Measurements from ENCODE around the gene CDK5RAP3. TPM values are rescaled to one million over a fixed set of nuclear protein-coding genes. Genes with fewer than 3 reads are reported as not detected.

CDK5RAP3 gene
- total and polyA plus RNA-seq, 2 of the 13 experiments (the other 11 are each of a cell fraction or from before 2014, with no cell fraction given): 128 to 154 TPM

DNA sequence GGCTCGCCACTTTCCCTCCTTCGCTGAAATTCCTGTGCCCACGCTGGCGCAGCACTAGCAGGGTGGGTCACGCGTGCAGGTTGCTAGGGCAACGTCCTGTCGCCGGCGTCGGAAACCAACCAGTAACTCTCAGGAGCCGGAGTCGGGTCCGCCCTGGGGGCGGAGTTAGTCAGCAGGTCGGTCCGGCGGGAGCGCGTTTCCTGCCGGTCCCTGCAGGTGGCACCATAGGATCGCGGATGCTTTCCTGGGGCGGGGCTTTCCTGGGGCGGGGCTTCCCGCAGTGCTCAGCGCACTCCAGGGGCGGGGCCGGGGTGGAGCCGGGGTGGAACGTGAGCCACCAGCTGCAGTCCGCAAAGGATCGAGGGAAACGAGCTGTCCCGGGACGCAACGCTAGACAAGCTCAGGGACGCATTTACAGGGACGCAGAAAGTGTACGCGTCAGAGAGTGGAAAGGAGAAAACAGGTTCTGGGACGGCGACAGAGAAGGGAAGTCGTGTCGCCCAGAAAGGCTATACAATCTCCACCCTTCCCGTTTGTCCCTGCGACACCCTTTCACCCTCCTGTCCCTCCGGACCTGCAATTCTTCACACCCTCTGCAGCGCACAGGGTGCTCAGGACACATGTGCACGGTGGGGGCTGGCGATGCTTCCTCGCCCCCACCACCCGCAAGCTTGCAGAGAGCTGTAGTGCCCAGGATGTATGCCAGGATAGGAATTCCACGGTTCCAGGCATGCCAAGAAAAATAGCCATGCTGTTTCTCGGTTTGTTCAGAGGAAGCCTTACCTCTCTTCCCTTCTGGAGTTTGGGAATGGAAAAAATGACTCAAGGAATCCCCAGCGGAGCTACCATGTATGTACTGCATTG, 54.4 kb downstream of the CDK5RAP3 start (continued):
- TF ChIP-seq, protein P1, sequence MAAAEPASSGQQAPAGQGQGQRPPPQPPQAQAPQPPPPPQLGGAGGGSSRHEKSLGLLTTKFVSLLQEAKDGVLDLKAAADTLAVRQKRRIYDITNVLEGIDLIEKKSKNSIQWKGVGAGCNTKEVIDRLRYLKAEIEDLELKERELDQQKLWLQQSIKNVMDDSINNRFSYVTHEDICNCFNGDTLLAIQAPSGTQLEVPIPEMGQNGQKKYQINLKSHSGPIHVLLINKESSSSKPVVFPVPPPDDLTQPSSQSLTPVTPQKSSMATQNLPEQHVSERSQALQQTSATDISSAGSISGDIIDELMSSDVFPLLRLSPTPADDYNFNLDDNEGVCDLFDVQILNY (CRISPR knock-in tag; conservative IDR thresholded peaks at IDR 0.05): 0 out of 2 replicates have a peak, but pooled peaks have one; percentile 43
- TF ChIP-seq ZFP36L2 (CRISPR knock-in tag; IDR thresholded peaks at IDR 0.05) (no peak), YEATS4 (CRISPR knock-in tag; IDR thresholded peaks at IDR 0.05; ENCODE audit: borderline replicate concordance) (0 out of 2 replicates have a peak, but pooled peaks have one; percentile 53), RBM22 (optimal IDR thresholded peaks at IDR 0.05; ENCODE audit: low read length) (peak; percentile 97), IRF2 (CRISPR knock-in tag; IDR thresholded peaks at IDR 0.05) (peak; percentile 64), SOX6 (IDR thresholded peaks at IDR 0.05) (no peak), SOX6 (CRISPR knock-in tag; IDR thresholded peaks at IDR 0.05) (peak; percentile 58; the same call in 1 of the 2 replicates), GFI1 (CRISPR knock-in tag; IDR thresholded peaks at IDR 0.05; ENCODE audit: borderline replicate concordance) (no peak), ZBTB42 (CRISPR knock-in tag; IDR thresholded peaks at IDR 0.05) (peak; percentile 47; the same call in 1 of the 2 replicates), MAZ (IDR thresholded peaks at IDR 0.05; ENCODE audit: borderline replicate concordance, low read depth, low read length) (peak; percentile 87), MAZ (CRISPR knock-in tag; IDR thresholded peaks at IDR 0.05; ENCODE audit: low read depth) (peak; percentile 89), CBFB (CRISPR knock-in tag; IDR thresholded peaks at IDR 0.05) (0 out of 2 replicates have a peak, but pooled peaks have one; percentile 29), MEIS1 (CRISPR knock-in tag; IDR thresholded peaks at IDR 0.05; ENCODE audit: borderline replicate concordance) (peak; percentile 58; the same call in 1 of the 2 replicates), ZNF83 (CRISPR knock-in tag; IDR thresholded peaks at IDR 0.05; ENCODE audit: borderline replicate concordance) (no peak), HHEX (CRISPR knock-in tag; IDR thresholded peaks at IDR 0.05) (no peak)
- TF ChIP-seq, protein P2, sequence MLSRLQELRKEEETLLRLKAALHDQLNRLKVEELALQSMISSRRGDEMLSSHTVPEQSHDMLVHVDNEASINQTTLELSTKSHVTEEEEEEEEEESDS (CRISPR knock-in tag; IDR thresholded peaks at IDR 0.05; ENCODE audit: borderline replicate concordance): no peak
- TF ChIP-seq, protein P3, sequence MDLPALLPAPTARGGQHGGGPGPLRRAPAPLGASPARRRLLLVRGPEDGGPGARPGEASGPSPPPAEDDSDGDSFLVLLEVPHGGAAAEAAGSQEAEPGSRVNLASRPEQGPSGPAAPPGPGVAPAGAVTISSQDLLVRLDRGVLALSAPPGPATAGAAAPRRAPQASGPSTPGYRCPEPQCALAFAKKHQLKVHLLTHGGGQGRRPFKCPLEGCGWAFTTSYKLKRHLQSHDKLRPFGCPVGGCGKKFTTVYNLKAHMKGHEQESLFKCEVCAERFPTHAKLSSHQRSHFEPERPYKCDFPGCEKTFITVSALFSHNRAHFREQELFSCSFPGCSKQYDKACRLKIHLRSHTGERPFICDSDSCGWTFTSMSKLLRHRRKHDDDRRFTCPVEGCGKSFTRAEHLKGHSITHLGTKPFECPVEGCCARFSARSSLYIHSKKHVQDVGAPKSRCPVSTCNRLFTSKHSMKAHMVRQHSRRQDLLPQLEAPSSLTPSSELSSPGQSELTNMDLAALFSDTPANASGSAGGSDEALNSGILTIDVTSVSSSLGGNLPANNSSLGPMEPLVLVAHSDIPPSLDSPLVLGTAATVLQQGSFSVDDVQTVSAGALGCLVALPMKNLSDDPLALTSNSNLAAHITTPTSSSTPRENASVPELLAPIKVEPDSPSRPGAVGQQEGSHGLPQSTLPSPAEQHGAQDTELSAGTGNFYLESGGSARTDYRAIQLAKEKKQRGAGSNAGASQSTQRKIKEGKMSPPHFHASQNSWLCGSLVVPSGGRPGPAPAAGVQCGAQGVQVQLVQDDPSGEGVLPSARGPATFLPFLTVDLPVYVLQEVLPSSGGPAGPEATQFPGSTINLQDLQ (CRISPR knock-in tag; IDR thresholded peaks at IDR 0.05): no peak
- TF ChIP-seq, protein P4, sequence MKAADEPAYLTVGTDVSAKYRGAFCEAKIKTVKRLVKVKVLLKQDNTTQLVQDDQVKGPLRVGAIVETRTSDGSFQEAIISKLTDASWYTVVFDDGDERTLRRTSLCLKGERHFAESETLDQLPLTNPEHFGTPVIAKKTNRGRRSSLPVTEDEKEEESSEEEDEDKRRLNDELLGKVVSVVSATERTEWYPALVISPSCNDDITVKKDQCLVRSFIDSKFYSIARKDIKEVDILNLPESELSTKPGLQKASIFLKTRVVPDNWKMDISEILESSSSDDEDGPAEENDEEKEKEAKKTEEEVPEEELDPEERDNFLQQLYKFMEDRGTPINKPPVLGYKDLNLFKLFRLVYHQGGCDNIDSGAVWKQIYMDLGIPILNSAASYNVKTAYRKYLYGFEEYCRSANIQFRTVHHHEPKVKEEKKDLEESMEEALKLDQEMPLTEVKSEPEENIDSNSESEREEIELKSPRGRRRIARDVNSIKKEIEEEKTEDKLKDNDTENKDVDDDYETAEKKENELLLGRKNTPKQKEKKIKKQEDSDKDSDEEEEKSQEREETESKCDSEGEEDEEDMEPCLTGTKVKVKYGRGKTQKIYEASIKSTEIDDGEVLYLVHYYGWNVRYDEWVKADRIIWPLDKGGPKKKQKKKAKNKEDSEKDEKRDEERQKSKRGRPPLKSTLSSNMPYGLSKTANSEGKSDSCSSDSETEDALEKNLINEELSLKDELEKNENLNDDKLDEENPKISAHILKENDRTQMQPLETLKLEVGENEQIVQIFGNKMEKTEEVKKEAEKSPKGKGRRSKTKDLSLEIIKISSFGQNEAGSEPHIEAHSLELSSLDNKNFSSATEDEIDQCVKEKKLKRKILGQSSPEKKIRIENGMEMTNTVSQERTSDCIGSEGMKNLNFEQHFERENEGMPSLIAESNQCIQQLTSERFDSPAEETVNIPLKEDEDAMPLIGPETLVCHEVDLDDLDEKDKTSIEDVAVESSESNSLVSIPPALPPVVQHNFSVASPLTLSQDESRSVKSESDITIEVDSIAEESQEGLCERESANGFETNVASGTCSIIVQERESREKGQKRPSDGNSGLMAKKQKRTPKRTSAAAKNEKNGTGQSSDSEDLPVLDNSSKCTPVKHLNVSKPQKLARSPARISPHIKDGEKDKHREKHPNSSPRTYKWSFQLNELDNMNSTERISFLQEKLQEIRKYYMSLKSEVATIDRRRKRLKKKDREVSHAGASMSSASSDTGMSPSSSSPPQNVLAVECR (CRISPR knock-in tag; IDR thresholded peaks at IDR 0.05; ENCODE audit: borderline replicate concordance): peak; percentile 93
- TF ChIP-seq, protein P5, sequence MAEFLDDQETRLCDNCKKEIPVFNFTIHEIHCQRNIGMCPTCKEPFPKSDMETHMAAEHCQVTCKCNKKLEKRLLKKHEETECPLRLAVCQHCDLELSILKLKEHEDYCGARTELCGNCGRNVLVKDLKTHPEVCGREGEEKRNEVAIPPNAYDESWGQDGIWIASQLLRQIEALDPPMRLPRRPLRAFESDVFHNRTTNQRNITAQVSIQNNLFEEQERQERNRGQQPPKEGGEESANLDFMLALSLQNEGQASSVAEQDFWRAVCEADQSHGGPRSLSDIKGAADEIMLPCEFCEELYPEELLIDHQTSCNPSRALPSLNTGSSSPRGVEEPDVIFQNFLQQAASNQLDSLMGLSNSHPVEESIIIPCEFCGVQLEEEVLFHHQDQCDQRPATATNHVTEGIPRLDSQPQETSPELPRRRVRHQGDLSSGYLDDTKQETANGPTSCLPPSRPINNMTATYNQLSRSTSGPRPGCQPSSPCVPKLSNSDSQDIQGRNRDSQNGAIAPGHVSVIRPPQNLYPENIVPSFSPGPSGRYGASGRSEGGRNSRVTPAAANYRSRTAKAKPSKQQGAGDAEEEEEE (CRISPR knock-in tag; IDR thresholded peaks at IDR 0.05; ENCODE audit: borderline replicate concordance): no peak
